ENCODE results near the gene CERK. TPM values are rescaled to one million over a fixed set of nuclear protein-coding genes. Genes with fewer than 3 reads are reported as not detected.

CERK gene
- 25.7 TPM in 2 replicates for total RNA-seq

GRCh38 chr22:46737976-46738646 lies at the start of gene CERK:
Gene CERK (minus strand): TSS chr22:46738252. CDS start chr22:46738148, 104 bp downstream.

GRCh38 chr22:46762238-46763050 lies 24.4 kb upstream of the CERK start, which contains the start of gene TBC1D22A:
Gene TBC1D22A (plus strand): TSS chr22:46762650. CDS start chr22:46762787, 137 bp downstream.

Other genes starting within 250 kb of the CERK start
- 0.15 and 0.34 TPM in 2 replicates for gene CELSR1, start 200.6 kb downstream of the CERK start, total RNA-seq
- 8.0 and 15.0 TPM in 2 replicates for gene GRAMD4, start 117.9 kb downstream of the CERK start, total RNA-seq
- 15.0 and 16.3 TPM in 2 replicates for gene TBC1D22A, start 24.4 kb upstream of the CERK start, total RNA-seq